D721Med (cell line): ENCODE data around the gene RNF186.

ENCODE experiments used
- DNase-seq: peaks from one replicate; pipeline ENCODE4 v3.0.0; 2011; ENCODE audit warnings: low spot score; ENCODE audit not compliant: insufficient read length
- FAIRE-seq: peaks from 2 replicates; lab custom pipeline; 2011; peaks lifted over from hg19 to GRCh38; lab: Jason Lieb, UNC
- TF ChIP-seq, protein P1 (sequence below): IDR thresholded peaks from 2 replicates; pipeline ENCODE4 v1.5.1; 2012; ENCODE audit warnings: mild to moderate bottlenecking, control low read depth; ENCODE audit not compliant: insufficient read depth; ENCODE audit errors: missing control alignments

RNF186 gene

DNA sequence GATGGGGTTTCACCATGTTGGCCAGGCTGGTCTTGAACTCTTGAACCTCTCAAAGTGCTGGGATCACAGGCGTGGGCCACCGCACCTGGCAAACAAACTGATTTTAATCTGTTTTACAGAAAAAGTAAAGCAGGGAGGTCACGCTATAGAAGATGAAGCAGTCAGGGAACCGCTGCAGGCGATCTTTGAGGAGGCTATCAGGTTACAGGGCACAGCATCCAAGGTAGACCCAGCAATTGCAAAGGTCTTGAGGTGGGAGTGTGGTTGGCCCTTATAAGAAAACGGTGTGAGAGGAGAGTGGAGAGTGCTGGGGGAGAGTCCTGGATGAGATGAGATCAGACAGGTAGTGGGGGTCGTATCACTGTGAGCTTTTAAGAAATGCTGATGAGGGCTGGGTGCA lies 12.8 kb downstream of the RNF186 start:
- FAIRE-seq (no peak), DNase-seq (no peak)
- TF ChIP-seq, protein P1, sequence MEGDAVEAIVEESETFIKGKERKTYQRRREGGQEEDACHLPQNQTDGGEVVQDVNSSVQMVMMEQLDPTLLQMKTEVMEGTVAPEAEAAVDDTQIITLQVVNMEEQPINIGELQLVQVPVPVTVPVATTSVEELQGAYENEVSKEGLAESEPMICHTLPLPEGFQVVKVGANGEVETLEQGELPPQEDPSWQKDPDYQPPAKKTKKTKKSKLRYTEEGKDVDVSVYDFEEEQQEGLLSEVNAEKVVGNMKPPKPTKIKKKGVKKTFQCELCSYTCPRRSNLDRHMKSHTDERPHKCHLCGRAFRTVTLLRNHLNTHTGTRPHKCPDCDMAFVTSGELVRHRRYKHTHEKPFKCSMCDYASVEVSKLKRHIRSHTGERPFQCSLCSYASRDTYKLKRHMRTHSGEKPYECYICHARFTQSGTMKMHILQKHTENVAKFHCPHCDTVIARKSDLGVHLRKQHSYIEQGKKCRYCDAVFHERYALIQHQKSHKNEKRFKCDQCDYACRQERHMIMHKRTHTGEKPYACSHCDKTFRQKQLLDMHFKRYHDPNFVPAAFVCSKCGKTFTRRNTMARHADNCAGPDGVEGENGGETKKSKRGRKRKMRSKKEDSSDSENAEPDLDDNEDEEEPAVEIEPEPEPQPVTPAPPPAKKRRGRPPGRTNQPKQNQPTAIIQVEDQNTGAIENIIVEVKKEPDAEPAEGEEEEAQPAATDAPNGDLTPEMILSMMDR, result no peak

DNA sequence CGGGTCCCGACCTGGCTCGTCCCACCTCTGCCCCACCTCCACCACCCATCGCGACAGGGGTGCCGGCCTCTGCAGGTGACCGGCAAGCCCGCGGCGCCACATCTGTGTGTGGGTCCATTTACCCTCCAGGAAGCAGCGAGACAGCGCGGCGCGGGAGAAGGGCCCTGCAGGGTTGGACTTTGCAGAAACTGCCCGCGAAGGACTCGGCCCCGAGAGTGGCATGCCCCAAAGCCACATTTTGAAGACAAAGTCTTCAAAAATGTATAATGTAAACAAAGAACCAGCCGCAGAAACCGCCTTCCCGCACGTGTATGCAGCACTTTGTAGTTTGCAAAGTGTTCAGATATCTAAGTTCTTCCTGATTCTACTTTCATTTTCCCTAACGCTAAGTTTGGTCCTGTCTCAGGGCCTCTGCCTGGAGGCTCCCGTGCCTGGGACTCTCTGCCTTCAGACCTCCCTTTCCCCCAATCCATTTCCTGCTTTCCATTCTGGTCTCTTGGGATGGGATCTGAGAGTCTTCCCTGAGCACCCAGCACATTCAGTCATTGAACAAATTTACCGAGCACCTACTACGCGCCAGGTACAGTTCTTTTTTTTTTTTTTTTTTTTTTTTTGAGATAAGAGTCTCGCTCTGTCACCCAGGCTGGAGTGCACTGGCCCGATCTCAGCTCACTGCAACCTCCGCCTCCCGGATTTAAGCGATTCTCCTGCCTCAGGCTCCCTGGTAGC lies 14.8 kb downstream of the RNF186 start:
- DNase-seq (no peak), FAIRE-seq (no peak)
- TF ChIP-seq, protein P1, result no peak

DNA sequence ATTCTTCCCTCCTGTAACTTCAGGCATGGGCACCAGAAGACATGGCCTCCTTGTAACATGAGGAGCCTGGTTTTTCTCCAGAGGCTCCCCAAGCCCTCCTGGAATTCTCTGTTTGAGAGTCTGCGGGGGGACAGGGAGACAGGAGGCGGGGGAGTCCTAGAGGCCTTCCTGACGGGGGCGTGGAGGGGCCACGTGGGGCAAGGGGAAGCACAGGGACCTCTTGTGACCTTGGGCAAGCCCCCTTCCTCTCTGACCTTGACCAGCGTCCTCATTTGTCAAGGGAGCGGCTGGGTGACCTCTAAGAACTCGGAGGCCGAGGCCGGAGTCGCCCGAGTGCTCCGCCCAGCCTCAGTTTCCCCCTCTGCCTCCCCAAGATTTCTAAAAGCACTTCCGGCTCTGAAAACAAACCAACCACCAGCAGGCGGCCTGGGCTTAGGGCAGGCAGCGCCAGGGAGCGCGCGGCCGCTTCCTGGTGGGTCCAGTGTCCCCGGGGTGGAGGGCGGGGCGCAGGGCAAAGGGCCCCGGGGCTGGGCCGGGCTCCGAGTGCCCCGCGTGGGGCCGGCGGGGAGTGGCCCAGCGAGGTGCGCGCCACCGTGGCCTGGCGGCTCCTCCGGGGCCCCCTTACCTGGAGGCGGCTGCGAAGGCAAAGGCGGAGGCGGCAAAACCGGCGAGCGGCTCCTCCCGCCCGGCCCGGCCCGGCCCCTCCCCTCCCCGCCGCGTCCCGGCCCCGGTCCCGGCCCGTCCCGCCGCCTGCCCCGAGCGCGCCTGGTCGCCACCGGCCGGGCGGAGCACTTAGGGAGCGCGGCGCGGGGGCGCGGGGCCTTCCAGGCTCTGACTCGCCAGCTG lies 15.6 kb downstream of the RNF186 start, which contains the start of gene TMCO4:
Gene TMCO4, minus strand, starts transcription at position 687 of the 846 bp plus-strand sequence. CDS start 19,158 bp downstream, outside the sequence.
- DNase-seq (no peak), FAIRE-seq (no peak)
- TF ChIP-seq, protein P1, result no peak

DNA sequence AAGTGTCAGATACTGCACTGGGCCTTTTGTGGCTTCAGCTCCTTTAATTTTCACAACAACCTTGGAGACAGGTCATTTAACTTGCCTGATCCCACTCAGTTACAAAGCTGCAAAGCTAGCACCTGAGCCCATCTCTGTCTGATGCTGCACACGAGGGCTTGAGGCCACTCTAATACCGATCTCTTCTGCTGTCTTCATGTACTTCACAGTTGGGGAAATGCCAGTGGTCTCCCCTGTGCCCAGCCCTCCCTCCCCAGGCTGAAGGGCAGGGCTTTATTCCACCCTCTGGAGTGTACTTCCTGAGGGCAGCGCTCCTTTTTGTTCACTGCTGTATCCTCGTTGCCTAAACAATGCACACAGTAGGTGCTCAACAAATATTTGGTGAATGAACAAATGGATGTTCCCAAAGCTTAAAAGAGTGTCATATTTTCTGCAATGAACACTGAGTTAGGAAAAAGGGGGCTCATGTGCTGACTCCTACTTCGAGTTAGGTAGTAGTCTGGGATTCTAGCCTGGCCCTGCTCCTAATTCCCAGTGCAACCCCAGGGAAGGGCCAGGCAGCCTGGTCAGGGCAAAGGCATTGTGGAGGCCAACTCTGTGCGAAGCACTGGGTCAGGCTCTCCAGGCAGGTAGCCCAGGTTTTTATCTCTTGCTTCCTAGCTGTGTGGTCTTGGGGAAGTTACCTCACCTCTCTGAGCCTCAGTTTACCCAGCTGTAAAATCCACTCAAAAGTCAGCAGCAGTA lies 16.4 kb downstream of the RNF186 start:
- TF ChIP-seq, protein P1, result no peak
- DNase-seq (no peak), FAIRE-seq (no peak)

DNA sequence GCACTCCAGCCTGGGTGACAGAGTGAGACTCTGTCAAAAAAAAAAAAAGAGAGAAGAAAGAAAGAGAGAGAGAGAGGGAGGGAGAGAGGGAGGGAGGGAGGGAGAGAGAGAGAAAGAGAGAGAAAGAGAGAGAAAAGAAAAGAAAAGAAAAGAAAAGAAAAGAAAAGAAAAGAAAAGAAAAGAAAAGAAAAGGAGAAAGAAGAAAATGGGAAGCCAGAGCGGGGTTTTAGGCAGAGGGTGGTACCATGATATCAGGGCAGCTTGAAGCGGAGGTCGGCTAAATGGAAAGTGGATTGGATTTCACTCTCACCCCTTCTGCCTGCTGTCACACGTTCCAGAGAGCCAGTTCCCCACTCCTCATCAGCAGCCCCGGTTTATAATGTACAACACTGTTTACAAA lies 17.3 kb downstream of the RNF186 start:
- TF ChIP-seq, protein P1, result no peak
- FAIRE-seq (no peak), DNase-seq (no peak)

DNA sequence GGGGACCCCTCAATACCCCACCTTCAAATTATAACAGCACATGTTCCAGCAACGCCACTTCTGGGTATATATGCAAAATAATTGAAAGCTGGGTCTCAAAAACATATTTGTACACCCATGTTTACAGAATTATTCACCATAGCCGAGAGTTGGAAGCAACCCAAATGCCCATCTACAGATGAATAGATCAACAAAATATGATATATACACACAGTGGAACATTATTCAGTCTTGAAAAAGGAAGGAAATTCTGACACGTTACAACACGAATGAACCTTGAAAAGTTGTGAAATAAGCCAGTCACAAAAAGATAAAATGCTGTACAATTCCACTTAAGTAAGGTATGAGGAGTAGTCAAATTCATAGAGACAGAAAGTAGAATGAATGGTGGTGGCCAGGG lies 20.5 kb downstream of the RNF186 start:
- TF ChIP-seq, protein P1, result no peak
- FAIRE-seq (no peak), DNase-seq (no peak)
